NCI-H226 (cell line): ENCODE measurements around the gene MTUS2.

Source experiments
- DNase-seq: peaks from one replicate; pipeline ENCODE4 v3.0.0-alpha.2; 2015

The MTUS2 gene

GRCh38 chr13:29513981-29514719, 694.0 kb downstream of the MTUS2 start:
- DNase-seq: no peak

GRCh38 chr13:29514720-29515310, 694.7 kb downstream of the MTUS2 start:
- DNase-seq: no peak

GRCh38 chr13:29515372-29515771, 695.2 kb downstream of the MTUS2 start:
- no peak for DNase-seq

- DNase-seq: no peak
These were observed 695.9 kb downstream of the MTUS2 start for GRCh38 chr13:29516012-29516411.

- DNase-seq: no peak
These were observed 696.7 kb downstream of the MTUS2 start for GRCh38 chr13:29516880-29517279.

- no peak for DNase-seq
These were observed 699.8 kb downstream of the MTUS2 start for GRCh38 chr13:29519921-29520320.

- no peak for DNase-seq
These were observed 700.5 kb downstream of the MTUS2 start for GRCh38 chr13:29520671-29521070.

GRCh38 chr13:29521336-29521735, 701.2 kb downstream of the MTUS2 start:
- no peak for DNase-seq

GRCh38 chr13:29522044-29522685, 702.0 kb downstream of the MTUS2 start:
- DNase-seq: no peak

- DNase-seq: no peak
These were observed 703.2 kb downstream of the MTUS2 start for GRCh38 chr13:29523199-29523961.

- DNase-seq: no peak
These were observed 704.0 kb downstream of the MTUS2 start for GRCh38 chr13:29524176-29524575.

GRCh38 chr13:29524641-29525040, 704.5 kb downstream of the MTUS2 start:
- DNase-seq: no peak

- no peak for DNase-seq
These were observed 705.6 kb downstream of the MTUS2 start for GRCh38 chr13:29525757-29526156.

- DNase-seq: no peak
These were observed 706.6 kb downstream of the MTUS2 start for GRCh38 chr13:29526741-29527140.

- DNase-seq: no peak
These were observed 707.4 kb downstream of the MTUS2 start for GRCh38 chr13:29527511-29527910.

GRCh38 chr13:29527916-29528315, 707.8 kb downstream of the MTUS2 start:
- no peak for DNase-seq

- no peak for DNase-seq
These were observed 709.6 kb downstream of the MTUS2 start for GRCh38 chr13:29529754-29530153.

GRCh38 chr13:29530901-29531300, 710.8 kb downstream of the MTUS2 start:
- no peak for DNase-seq

- no peak for DNase-seq
These were observed 712.0 kb downstream of the MTUS2 start for GRCh38 chr13:29532116-29532515.

- no peak for DNase-seq
These were observed 712.7 kb downstream of the MTUS2 start for GRCh38 chr13:29532821-29533220.

- DNase-seq: no peak
These were observed 713.9 kb downstream of the MTUS2 start for GRCh38 chr13:29534083-29534482.

GRCh38 chr13:29535663-29536655, 715.8 kb downstream of the MTUS2 start:
- DNase-seq: no peak
